Measurements from ENCODE around the gene RC3H1.
"Not testable (repeated sequence)": the region's sequence is repeated elsewhere in the genome, so short reads cannot be mapped to it uniquely, and the experiment has no call there.

The RC3H1 gene

GRCh38 chr1:174022080-174022975 lies at the start of gene RC3H1:
Gene RC3H1 (minus strand): TSS chr1:174022357. CDS start chr1:173992985, 29,372 bp downstream.
- DNase-seq: peak; percentile 79

- no peak for DNase-seq
These were observed 48.5 kb upstream of the RC3H1 start for GRCh38 chr1:174070614-174071013.

DNA sequence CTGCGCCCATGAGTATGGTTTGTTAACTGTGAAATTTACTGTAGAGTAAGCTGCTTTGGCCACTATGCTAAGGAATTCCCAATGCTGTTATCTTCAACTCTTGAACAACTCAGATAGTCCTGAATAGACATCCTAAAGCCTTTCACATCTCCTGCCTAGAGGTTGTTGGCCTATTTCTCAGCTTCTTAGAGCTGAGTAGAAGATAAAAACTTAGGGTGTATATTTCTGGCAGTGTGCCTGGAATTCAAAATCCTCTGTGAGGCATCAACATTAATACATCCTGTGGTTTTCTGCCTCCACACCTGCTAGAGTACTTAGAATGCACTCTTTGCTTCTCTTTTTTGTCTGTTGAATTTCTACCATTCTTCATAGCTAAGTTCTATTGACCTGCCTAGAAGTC lies 45.8 kb upstream of the RC3H1 start:
- no peak for DNase-seq

DNA sequence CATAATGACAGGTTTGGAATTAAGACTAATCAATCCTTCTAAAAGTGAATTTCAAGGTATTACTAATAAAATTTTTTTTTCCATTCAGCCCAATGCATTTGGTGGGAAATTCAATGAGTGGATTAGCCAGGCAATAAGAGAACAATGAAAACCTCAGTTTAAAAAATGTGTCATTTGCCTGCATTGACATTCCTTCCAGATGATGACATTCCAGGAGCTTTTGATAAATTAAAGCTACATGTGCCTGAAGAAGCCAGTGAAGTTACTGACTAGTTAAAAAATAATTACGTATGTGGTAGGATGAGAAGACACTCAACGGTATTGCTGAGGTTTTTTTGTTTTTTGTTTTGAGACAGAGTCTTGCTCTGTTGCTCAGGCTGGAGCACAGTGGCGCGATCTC lies 37.9 kb upstream of the RC3H1 start:
- DNase-seq: no peak

GRCh38 chr1:174058624-174059023 lies 36.5 kb upstream of the RC3H1 start:
- no peak for DNase-seq

GRCh38 chr1:174056609-174057008 lies 34.5 kb upstream of the RC3H1 start:
- DNase-seq: not testable (repeated sequence)

DNA sequence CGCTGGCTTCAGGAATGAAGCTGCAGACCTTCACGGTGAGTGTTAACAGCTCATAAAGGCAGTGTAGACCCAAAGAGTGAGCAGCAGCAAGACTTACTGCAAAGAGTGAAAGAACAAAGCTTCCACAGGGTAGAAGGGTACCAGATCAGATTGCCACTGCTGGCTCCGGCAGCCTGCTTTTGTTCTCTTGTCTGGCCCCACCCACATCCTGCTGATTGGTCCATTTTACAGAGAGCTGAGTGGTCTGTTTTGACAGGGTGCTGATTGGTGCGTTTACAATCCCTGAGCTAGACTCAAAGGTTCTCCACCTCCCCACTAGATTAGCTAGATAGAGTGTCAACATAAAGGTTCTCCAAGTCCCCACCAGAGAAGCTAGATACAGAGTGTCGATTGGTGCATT lies 33.6 kb upstream of the RC3H1 start:
- DNase-seq: not testable (repeated sequence)

DNA sequence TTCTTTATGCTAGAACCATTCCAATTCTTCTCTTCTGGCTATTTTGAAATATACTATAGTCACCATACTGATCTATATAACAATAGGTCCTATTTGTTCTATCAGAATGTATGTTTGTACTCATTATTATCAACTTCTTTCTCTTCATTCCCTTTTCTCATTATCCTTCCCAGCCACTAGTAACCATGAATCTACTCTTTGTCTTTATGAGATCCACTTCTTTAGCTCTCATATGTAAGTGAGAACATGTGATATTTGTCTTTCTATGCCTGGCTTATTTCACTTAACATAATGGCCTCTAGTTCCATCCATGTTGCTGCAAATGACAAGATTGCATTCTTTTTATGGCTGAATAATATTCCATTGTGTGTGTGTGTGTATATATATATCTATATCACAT lies 31.7 kb upstream of the RC3H1 start:
- DNase-seq: no peak

DNA sequence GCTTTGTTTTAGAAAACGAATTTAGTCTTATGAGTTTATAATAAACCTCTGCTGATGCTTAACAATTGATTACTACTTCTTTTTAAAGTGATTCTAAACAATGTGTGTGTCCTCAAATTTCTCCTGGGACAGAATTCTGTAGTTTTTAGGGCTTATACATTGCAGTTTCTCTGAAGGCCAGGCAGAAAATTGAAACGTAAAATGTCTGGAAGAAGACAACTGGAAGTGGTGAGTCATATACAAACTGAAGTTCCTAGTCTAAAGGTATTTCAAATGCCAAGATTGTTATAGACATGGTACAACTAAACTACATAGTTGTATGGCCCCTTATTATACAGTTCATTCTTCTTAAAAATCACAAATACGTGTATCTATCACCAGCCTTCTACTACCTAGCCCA lies 30.5 kb upstream of the RC3H1 start:
- no peak for DNase-seq

DNA sequence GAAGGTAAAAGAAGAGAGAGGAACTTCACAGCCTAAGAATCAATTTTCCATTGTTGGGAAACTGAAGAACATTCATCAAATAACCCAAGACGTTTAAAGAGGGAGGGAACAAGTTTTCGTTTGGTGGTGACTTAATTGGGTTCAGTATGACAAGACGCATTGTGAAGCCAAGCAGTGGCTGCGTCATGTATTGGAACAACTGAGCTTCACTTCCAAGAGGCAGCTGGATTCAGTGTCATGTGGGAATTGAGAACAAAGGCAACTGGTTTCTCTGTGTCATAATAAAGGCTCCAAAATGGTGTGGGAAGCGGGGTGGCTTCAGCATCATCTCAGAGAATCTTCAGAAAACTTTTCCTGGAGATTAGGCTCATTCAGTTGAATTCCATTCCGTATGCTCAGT lies 29.8 kb upstream of the RC3H1 start:
- no peak for DNase-seq

GRCh38 chr1:174049514-174049913 lies 27.4 kb upstream of the RC3H1 start:
- no peak for DNase-seq

GRCh38 chr1:174044418-174045222 lies 22.5 kb upstream of the RC3H1 start:
- DNase-seq: no peak

DNA sequence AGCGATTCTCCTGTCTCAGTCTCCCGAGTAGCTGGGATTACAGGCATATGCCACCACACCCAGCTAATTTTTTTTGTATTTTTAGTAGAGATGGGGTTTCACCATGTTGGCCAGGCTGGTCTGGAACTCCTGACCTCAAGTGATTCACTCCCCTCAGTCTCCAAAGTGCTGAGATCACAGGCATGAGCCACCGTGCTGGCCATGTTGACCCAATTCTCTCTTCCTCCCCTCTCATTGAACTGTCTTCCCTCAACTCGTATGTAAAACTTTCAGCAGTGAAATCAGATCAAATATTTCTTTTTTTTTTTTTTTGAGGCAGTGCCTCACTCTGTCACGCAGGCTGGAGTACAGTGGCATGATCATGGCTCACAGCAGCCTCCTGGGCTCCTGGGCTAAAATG lies 20.4 kb upstream of the RC3H1 start:
- DNase-seq: not testable (repeated sequence)

GRCh38 chr1:174041369-174041768 lies 19.2 kb upstream of the RC3H1 start:
- DNase-seq: no peak

GRCh38 chr1:174040387-174040786 lies 18.2 kb upstream of the RC3H1 start:
- peak; percentile 85 for DNase-seq

- no peak for DNase-seq
These were observed 16.9 kb upstream of the RC3H1 start for GRCh38 chr1:174039027-174039426.

DNA sequence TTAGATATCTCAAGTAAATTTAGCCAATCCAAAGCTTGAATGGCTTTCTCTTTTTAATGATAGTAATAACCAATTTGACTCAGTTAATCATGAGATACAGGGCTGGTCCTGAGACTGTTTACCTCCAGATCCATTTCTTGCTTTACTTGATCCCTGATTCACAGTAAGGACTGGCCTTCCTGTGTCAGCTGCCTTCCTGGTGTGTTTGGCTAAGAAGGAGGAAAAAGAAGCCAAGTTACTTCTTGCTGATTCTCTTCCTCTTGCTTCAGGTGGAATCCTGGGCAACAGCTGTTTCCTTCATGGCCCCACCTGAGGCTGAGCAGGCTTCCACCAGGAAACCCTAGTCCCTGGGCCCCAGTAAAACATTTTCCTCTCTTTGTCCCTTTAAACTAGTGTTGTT lies 14.6 kb upstream of the RC3H1 start:
- no peak for DNase-seq

DNA sequence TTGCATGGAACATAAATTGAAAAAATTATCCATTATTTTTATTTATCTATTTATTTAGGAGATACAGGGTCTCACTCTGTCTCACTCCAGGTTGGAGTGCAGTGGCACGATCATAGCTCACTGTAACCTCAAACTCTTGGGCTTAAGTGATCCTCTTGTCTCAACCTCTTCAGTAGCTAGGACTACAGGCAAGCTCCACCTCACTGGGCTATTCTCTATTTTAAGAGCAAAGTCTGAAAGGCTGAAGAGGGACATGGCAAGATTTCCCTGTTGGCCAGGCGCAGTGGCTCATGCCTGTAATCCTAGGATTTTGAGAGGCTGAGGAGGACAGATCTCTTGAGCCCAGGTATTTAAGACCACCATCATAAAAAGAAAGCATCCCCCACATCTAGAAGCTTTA lies 14.0 kb upstream of the RC3H1 start:
- no peak for DNase-seq

- no peak for DNase-seq
These were observed 10.6 kb upstream of the RC3H1 start for GRCh38 chr1:174032671-174033222.

- DNase-seq: no peak
These were observed 8.9 kb upstream of the RC3H1 start for GRCh38 chr1:174031099-174031498.

DNA sequence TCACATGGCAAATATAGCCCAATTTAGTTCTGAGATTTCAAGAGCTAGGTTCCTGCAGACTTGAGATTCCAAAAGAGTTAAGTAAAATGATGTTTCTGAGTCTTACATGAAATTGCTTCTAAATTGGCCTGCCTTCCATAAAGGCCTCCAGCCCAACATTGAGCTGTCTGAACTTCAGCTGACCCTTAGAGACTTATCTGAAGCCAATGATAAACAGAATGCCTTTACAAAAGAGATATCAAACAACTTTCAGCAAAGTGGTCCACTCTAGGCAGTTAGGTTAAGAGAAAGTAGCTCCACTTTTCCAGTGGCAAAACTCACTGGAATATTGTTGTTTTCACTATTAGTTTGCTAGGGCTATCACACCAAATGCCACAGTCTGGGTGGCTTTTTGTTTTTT lies 6.3 kb upstream of the RC3H1 start:
- DNase-seq: no peak

GRCh38 chr1:174023440-174023839 lies 1.3 kb upstream of the RC3H1 start:
- no peak for DNase-seq

- DNase-seq: no peak
These were observed 770 bp upstream of the RC3H1 start for GRCh38 chr1:174022976-174023277.

DNA sequence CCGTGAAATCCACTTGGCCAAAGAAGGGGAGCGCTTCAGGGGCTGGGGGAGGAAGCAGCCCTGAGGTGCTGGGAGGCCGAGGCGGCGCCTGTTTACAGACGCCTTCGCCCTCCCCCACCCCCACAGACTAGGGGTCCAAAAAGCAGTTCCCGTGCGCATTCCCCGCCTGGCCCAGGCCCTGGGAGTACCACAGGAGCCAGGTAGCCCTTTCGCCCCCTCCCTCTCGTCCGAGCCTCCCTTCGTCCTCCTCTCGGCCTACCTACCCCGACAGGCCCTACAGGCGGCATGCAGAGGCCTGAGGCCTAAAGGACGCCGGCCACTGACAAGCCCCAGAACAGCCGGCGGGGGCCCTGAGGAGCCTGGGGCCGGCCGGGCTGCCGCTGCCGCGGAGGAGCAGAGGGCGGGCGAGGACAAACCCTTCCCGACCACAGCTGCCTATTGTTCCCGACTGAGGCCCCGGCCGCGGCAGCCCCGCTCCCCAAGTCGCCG lies 522 bp downstream of the RC3H1 start:
- DNase-seq: peak; percentile 13

All from SHP77 treated with DMSO at 0.1 percent for 48 hours (cell line).